Tibial nerve (tissue), 3 donors: ENCODE results near the gene TENM4.

Experiments used
- POLR2A ChIP-seq, 2 donors: fragments of 450-650 bp; IDR thresholded peaks; one replicate each; pipeline ENCODE4 v1.6.1; 2017; ENCODE audit warnings: antibody characterized with exemption in 2 of 2, mild to moderate bottlenecking in 2 of 2, moderate library complexity in 2 of 2
- TF ChIP-seq, protein P1 (sequence below), 5 experiments: fragments of 200-600 bp in 3 of 5; fragments of 450-650 bp in 2 of 5; sonication (generic) in 3 of 5; IDR thresholded peaks; one replicate each; pipeline ENCODE4 v1.5.1; 2016 to 2019; ENCODE audit warnings: antibody characterized with exemption in 5 of 5, mild to moderate bottlenecking in 3 of 5, moderate library complexity in 2 of 5

- TF ChIP-seq, protein P1, sequence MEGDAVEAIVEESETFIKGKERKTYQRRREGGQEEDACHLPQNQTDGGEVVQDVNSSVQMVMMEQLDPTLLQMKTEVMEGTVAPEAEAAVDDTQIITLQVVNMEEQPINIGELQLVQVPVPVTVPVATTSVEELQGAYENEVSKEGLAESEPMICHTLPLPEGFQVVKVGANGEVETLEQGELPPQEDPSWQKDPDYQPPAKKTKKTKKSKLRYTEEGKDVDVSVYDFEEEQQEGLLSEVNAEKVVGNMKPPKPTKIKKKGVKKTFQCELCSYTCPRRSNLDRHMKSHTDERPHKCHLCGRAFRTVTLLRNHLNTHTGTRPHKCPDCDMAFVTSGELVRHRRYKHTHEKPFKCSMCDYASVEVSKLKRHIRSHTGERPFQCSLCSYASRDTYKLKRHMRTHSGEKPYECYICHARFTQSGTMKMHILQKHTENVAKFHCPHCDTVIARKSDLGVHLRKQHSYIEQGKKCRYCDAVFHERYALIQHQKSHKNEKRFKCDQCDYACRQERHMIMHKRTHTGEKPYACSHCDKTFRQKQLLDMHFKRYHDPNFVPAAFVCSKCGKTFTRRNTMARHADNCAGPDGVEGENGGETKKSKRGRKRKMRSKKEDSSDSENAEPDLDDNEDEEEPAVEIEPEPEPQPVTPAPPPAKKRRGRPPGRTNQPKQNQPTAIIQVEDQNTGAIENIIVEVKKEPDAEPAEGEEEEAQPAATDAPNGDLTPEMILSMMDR (IDR thresholded peaks at IDR 0.05): no peak
- no peak for TF ChIP-seq POLR2A (IDR thresholded peaks at IDR 0.05)
Measured at GRCh38 chr11:78615724-78616123, 825.1 kb downstream of the TENM4 start.
